Caco-2 (cell line): Measurements from ENCODE around the gene TLE5. TPM values are rescaled to one million over a fixed set of nuclear protein-coding genes. Genes with fewer than 3 reads are reported as not detected.

Experiments used
- Bru-seq: library from RNA; stranded (reverse); fragments of 400-500 nt; gene quantifications from one replicate; lab custom pipeline; 2021; lab: Mats Ljungman, UMichigan
- BruChase-seq, 2 experiments: library from RNA; stranded (reverse); fragments of 400-500 nt; gene quantifications; one replicate each; lab custom pipeline; 2021; lab: Mats Ljungman, UMichigan
- BruUV-seq: library from RNA; stranded (reverse); fragments of 400-500 nt; replicated peaks from 2 replicates; lab custom pipeline; 2021; lab: Mats Ljungman, UMichigan
- CTCF ChIA-PET: fragments of 300-600 bp; sonication (Branson Sonifier 250); formaldehyde crosslinking; loops from one replicate; lab custom pipeline; 2022; ENCODE audit warnings: antibody characterized with exemption; lab: Charles Lee
- POLR2A ChIA-PET: fragments of 300-600 bp; sonication (Branson Sonifier 250); formaldehyde crosslinking; loops from one replicate; lab custom pipeline; 2022; ENCODE audit warnings: antibody characterized with exemption; lab: Charles Lee
- DNase-seq, 2 experiments: peaks; one replicate each; pipeline versions ENCODE4 v3.0.0 to v3.0.0-alpha.2; 2020 to 2022
- H3K27me3 ChIP-seq: replicated peaks from 2 replicates; pipeline ENCODE4 v1.6.0; 2011; ENCODE audit warnings: low read length; ENCODE audit not compliant: control insufficient read depth, insufficient read depth
- H3K36me3 ChIP-seq: 2 replicates; pipeline ENCODE4 v1.5.1; 2011; ENCODE audit warnings: low read length; ENCODE audit not compliant: control insufficient read depth, insufficient read depth
- H3K4me1 ChIP-seq: fragments of 250-450 bp; sonication (Bioruptor Pico); 2 replicates; pipeline ENCODE4 v1.5.1; 2020; ENCODE audit warnings: mild to moderate bottlenecking
- H3K4me3 ChIP-seq: 2 replicates; pipeline ENCODE4 v1.5.1; 2011; ENCODE audit warnings: low read depth, mild to moderate bottlenecking, control low read depth, low read length
- H3K9me3 ChIP-seq: fragments of 250-450 bp; sonication (Bioruptor Pico); 2 replicates; pipeline ENCODE4 v1.5.1; 2020; ENCODE audit warnings: mild to moderate bottlenecking, moderate library complexity
- H3K27ac Mint-ChIP-seq: one replicate; pipeline ENCODE4 v1.8.0; 2022; ENCODE audit warnings: mixed read lengths; ENCODE audit not compliant: unreplicated experiment
- H3K27me3 Mint-ChIP-seq: one replicate; pipeline ENCODE4 v1.8.0; 2022; ENCODE audit warnings: mixed read lengths; ENCODE audit not compliant: insufficient read depth, unreplicated experiment
- H3K36me3 Mint-ChIP-seq: one replicate; pipeline ENCODE4 v1.8.0; 2022; ENCODE audit warnings: mild to moderate bottlenecking, mixed read lengths; ENCODE audit not compliant: insufficient read depth, unreplicated experiment
- H3K4me1 Mint-ChIP-seq: one replicate; pipeline ENCODE4 v1.8.0; 2022; ENCODE audit warnings: low read depth, mixed read lengths; ENCODE audit not compliant: unreplicated experiment
- H3K4me3 Mint-ChIP-seq: one replicate; pipeline ENCODE4 v1.8.0; 2022; ENCODE audit warnings: mild to moderate bottlenecking, moderate library complexity, mixed read lengths; ENCODE audit not compliant: unreplicated experiment
- H3K9me3 Mint-ChIP-seq: one replicate; pipeline ENCODE4 v1.8.0; 2022; ENCODE audit warnings: mixed read lengths; ENCODE audit not compliant: unreplicated experiment
- CTCF ChIP-seq, 2 experiments: fragments of 200-600 bp in 1 of 2; IDR thresholded peaks; 1 replicate in 1 of 2; 2 replicates in 1 of 2; pipeline versions ENCODE4 v1.5.1 to v1.8.0; 2011 to 2022; ENCODE audit warnings: antibody characterized with exemption in 1 of 2, control low read depth in 1 of 2, inconsistent platforms in 1 of 2, low read depth in 1 of 2, low read length in 1 of 2, mild to moderate bottlenecking in 1 of 2, moderate library complexity in 1 of 2; ENCODE audit not compliant: insufficient read depth in 1 of 2, severe bottlenecking in 1 of 2, unreplicated experiment in 1 of 2
- intact Hi-C: fragments of 100-400 bp; cut with micrococcal nuclease; formaldehyde crosslinking; loops from one replicate; pipeline ENCODE4 v1.10.0; 2022; ENCODE audit not compliant: unreplicated experiment
- long read RNA-seq: library from polyadenylated mRNA; stranded (forward); transcript quantifications from one replicate; pipeline ENCODE4 v2.0.0, GENCODE V29; 2022
- total RNA-seq: library from RNA; stranded (reverse); gene quantifications from 2 replicates; pipeline ENCODE4 v1.2.3, GENCODE V29; 2022

TLE5 gene
- total RNA-seq, result 132 and 144 TPM in 2 replicates
- percentile 64 among the genes with signal in this experiment for Bru-seq, nascent RNA
- BruChase-seq, experiment 1, labeled RNA remaining after a 2-hour chase, result percentile 60 among the genes with signal in this experiment
- percentile 71 among the genes with signal in this experiment for BruChase-seq, experiment 2, labeled RNA remaining after a 6-hour chase
- long read RNA-seq, transcript AES-207 (6 exons, 942 nt), result minor isoform, 7 of 139 reads
- long read RNA-seq, transcript AES-202 (7 exons, 1,608 nt), result major isoform, 109 of 139 reads
- long read RNA-seq, partial matches to known transcripts, result 4 of 139 reads
- long read RNA-seq, other reads (novel, unspliced or antisense), result 17 of 139 reads

- H3K4me3 Mint-ChIP-seq, result peak within 1 kb of the TSS; percentile 61
- POLR2A ChIA-PET, result interaction anchor here (0.6 kb wide), 1 partner anchor 545 kb away, joined by 3 read pairs; no protein-coding TSS in a partner anchor
- no peaks in the 10 kb centered on the region for H3K27me3 Mint-ChIP-seq
- Histone ChIP-seq H3K27me3 (no peaks in the 10 kb centered on the region), H3K9me3 (no peaks in the 10 kb centered on the region), H3K36me3 (no peaks in the 10 kb centered on the region), H3K4me1 (peaks cover 5% of the 10 kb centered on the region), H3K4me3 (peak within 1 kb of the TSS; percentile 76)
- CTCF ChIA-PET, result interaction anchor here (0.6 to 0.7 kb wide), 3 partner anchors 26 to 657 kb away, joined by 5 to 7 read pairs (median 7); no protein-coding TSS in a partner anchor
- TF ChIP-seq CTCF (IDR thresholded peaks at IDR 0.05; ENCODE audit: insufficient read depth in 1 of 2, low read depth in 1 of 2, low read length in 1 of 2, severe bottlenecking in 1 of 2, unreplicated experiment in 1 of 2), result no peak
- peaks cover 6% of the 10 kb centered on the region for H3K4me1 Mint-ChIP-seq
- no peaks in the 10 kb centered on the region for H3K36me3 Mint-ChIP-seq
- no TSS peak for BruUV-seq
- no peaks in the 10 kb centered on the region for H3K9me3 Mint-ChIP-seq
- H3K27ac Mint-ChIP-seq, result peak within 1 kb of the TSS; percentile 38
- peak in 1 of 2 experiments; percentile 66 for DNase-seq
- intact Hi-C loops, result loop anchor here (10.0 kb wide), 1 partner anchor 108 kb away; no protein-coding TSS in a partner anchor
Observed at GRCh38 chr19:3062165-3063105, at the start of gene TLE5. Gene TLE5, minus strand, starts transcription at chr19:3062495. Its CDS starts 295 bp downstream, at chr19:3062200.

GRCh38 chr19:3111586-3112247 lies 49.4 kb upstream of the TLE5 start:
- Histone ChIP-seq H3K4me3 (no peak overlapping the region), H3K36me3 (no peaks in the 10 kb centered on the region; the same call in 1 of the 2 replicates), H3K9me3 (no peaks in the 10 kb centered on the region), H3K4me1 (no peaks in the 10 kb centered on the region), H3K27me3 (no peaks in the 10 kb centered on the region)
- Mint-ChIP-seq H3K9me3 (no peaks in the 10 kb centered on the region), H3K4me1 (no peaks in the 10 kb centered on the region), H3K27me3 (no peaks in the 10 kb centered on the region), H3K36me3 (peaks cover 24% of the 10 kb centered on the region), H3K27ac (no peak overlapping the region), H3K4me3 (no peak overlapping the region)
- intact Hi-C loops, result no loop called here
- TF ChIP-seq CTCF (IDR thresholded peaks at IDR 0.05; ENCODE audit: insufficient read depth in 1 of 2, low read depth in 1 of 2, low read length in 1 of 2, severe bottlenecking in 1 of 2, unreplicated experiment in 1 of 2), result no peak
- DNase-seq, result no peak
- no TSS peak for BruUV-seq
- ChIA-PET CTCF (no interaction called here), POLR2A (no interaction called here)
